B cell (primary cell): ENCODE data around the gene LIPT1.
"Not testable (repeated sequence)": the region's sequence is repeated elsewhere in the genome, so short reads cannot be mapped to it uniquely, and the experiment has no call there.

Source experiments
- EZH2 ChIP-seq: IDR thresholded peaks from 2 replicates; pipeline ENCODE4 v1.6.1; 2012; ENCODE audit warnings: borderline replicate concordance, low read depth, mild to moderate bottlenecking, moderate library complexity, low read length; ENCODE audit not compliant: insufficient read depth, poor library complexity, severe bottlenecking
- TF ChIP-seq, protein P1 (sequence below): fragments of 200-600 bp; IDR thresholded peaks from one replicate; pipeline ENCODE4 v1.8.0; 2022; ENCODE audit warnings: antibody characterized with exemption, mild to moderate bottlenecking

DNA sequence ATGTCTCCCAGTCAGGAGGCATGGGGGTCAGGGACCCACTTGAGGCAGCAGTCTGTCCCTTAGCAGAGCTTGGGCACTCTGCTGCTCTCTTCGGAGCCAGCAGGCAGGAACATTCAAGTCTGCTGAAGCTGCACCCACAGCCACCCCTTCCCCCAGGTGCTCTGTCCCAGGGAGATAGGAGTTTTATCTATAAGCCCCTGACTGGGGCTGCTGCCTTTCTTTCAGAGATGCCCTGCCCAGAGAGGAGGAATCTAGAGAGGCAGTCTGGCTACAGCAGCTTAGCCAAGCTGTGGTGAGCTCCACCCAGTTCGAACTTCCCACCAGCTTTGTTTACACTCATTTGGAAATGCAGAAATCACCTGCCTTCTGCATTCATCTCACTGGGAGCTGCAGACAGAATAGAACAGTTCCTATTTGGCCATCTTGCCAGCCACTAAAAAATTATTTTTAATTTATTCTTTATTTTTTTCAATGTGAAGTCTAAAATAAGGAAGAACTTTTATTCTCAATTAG lies 19.7 kb upstream of the LIPT1 start:
- TF ChIP-seq, protein P1, sequence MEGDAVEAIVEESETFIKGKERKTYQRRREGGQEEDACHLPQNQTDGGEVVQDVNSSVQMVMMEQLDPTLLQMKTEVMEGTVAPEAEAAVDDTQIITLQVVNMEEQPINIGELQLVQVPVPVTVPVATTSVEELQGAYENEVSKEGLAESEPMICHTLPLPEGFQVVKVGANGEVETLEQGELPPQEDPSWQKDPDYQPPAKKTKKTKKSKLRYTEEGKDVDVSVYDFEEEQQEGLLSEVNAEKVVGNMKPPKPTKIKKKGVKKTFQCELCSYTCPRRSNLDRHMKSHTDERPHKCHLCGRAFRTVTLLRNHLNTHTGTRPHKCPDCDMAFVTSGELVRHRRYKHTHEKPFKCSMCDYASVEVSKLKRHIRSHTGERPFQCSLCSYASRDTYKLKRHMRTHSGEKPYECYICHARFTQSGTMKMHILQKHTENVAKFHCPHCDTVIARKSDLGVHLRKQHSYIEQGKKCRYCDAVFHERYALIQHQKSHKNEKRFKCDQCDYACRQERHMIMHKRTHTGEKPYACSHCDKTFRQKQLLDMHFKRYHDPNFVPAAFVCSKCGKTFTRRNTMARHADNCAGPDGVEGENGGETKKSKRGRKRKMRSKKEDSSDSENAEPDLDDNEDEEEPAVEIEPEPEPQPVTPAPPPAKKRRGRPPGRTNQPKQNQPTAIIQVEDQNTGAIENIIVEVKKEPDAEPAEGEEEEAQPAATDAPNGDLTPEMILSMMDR: not testable (repeated sequence)
- TF ChIP-seq EZH2: not testable (repeated sequence)
